Esophagus muscularis mucosa (tissue), 4 donors: ENCODE results near the gene TTC33. TPM values are rescaled to one million over a fixed set of nuclear protein-coding genes. Genes with fewer than 3 reads are reported as not detected.
"Not testable (repeated sequence)": the region's sequence is repeated elsewhere in the genome, so short reads cannot be mapped to it uniquely, and the experiment has no call there.

Experiments used
- DNase-seq: peaks from one replicate; pipeline ENCODE4 v3.0.0-alpha.2; 2017; ENCODE audit errors: extremely low spot score
- H3K27ac ChIP-seq, 4 donors: fragments of 200-600 bp; sonication (generic); replicated peaks in 1 of 4; 1 replicate in 3 of 4; 2 replicates in 1 of 4; pipeline ENCODE4 v1.5.1; 2016 to 2019; ENCODE audit warnings: mild to moderate bottlenecking in 1 of 4
- H3K27me3 ChIP-seq, 4 donors: fragments of 200-600 bp; sonication (generic); one replicate each; pipeline versions ENCODE4 v1.5.1 to v1.6.0; 2016 to 2019
- H3K36me3 ChIP-seq, 4 donors: fragments of 200-600 bp; sonication (generic); one replicate each; pipeline ENCODE4 v1.5.1; 2016 to 2019
- H3K4me1 ChIP-seq, 4 donors: fragments of 200-600 bp; sonication (generic); one replicate each; pipeline ENCODE4 v1.5.1; 2016 to 2019
- H3K4me3 ChIP-seq, 4 donors: fragments of 200-600 bp; sonication (generic); 1 replicate in 2 of 4; 2 replicates in 2 of 4; pipeline ENCODE4 v1.5.1; 2016 to 2019; ENCODE audit warnings: mild to moderate bottlenecking in 4 of 4, moderate library complexity in 1 of 4
- H3K9me3 ChIP-seq, 4 donors: fragments of 200-600 bp; sonication (generic); 1 replicate in 3 of 4; 2 replicates in 1 of 4; pipeline ENCODE4 v1.5.1; 2016 to 2019
- CTCF ChIP-seq, 3 experiments: fragments of 200-600 bp in 2 of 3; fragments of 450-650 bp in 1 of 3; sonication (generic) in 2 of 3; IDR thresholded peaks; one replicate each; pipeline ENCODE4 v1.5.1; 2017 to 2019; ENCODE audit warnings: antibody characterized with exemption in 3 of 3, mild to moderate bottlenecking in 2 of 3, moderate library complexity in 1 of 3
- EP300 ChIP-seq: sonication (generic); formaldehyde crosslinking; IDR thresholded peaks from one replicate; pipeline ENCODE4 v1.6.1; 2017; ENCODE audit warnings: antibody characterized with exemption
- POLR2A ChIP-seq: fragments of 450-650 bp; IDR thresholded peaks from one replicate; pipeline ENCODE4 v1.6.1; 2017; ENCODE audit warnings: antibody characterized with exemption, moderate library complexity, mild to moderate bottlenecking, low read depth
- POLR2AphosphoS5 ChIP-seq, 2 donors: sonication (generic); formaldehyde crosslinking; IDR thresholded peaks; one replicate each; pipeline ENCODE4 v1.6.1; 2017; ENCODE audit warnings: antibody characterized with exemption in 2 of 2
- WGBS: methylation state at CpG from one replicate; pipeline ENCODE4 v1.1.5; 2018; 5-methylcytosine and 5-hydroxymethylcytosine counted together
- intact Hi-C: fragments of 100-400 bp; cut with DNase I; formaldehyde crosslinking; loops from one replicate; pipeline ENCODE4 v1.15.1; 2023
- total RNA-seq, 4 donors: library from RNA; depleted of rRNA; stranded (reverse); fragments of >200 nt; gene quantifications; one replicate each; pipeline versions ENCODE4 v1.1.0 to v1.2.1, GENCODE V29; 2016

TTC33 gene
- total RNA-seq, 4 donors from 2014 or later, result 19.1 to 32.7 (median 24.0) TPM

DNA sequence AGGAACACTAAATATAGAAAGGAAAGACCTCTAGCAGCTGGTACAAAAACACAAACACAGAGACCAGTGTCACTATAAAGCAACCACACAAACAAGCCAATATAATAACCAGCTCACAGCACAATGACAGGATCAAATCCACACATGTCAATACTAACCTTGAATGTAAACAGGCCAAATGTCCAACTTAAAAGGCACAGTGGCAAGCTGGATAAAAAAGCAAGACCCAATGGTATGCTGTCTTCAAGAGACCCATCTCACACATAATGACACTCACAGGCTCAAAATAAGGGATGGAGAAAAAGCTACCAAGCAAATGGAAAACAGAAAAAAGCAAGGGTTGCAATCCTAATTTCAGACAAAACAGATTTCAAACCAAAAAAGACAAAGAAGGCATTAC is 53.7 kb downstream of the TTC33 start:
- H3K27me3 ChIP-seq, H3K4me3 ChIP-seq, H3K27ac ChIP-seq, H3K36me3 ChIP-seq, DNase-seq, intact Hi-C loops, H3K4me1 ChIP-seq: not testable (repeated sequence)
- peaks cover 0 to 25% (median 7%) of the 10 kb centered on the region in 4 donors for H3K9me3 ChIP-seq

- no peak overlapping the region for H3K27ac ChIP-seq
- H3K27me3 ChIP-seq, result no peaks in the 10 kb centered on the region
- H3K4me3 ChIP-seq, result no peak overlapping the region
- DNase-seq, result no peak
- intact Hi-C loops, result no loop called here
- peaks cover 0 to 19% (median 7%) of the 10 kb centered on the region in 4 donors for H3K9me3 ChIP-seq
- H3K4me1 ChIP-seq, result no peaks in the 10 kb centered on the region
- no peak for TF ChIP-seq POLR2A
- TF ChIP-seq CTCF (IDR thresholded peaks at IDR 0.05), result no peak
- no peak for TF ChIP-seq EP300
- TF ChIP-seq POLR2AphosphoS5 (IDR thresholded peaks at IDR 0.05), result no peak
- H3K36me3 ChIP-seq, result peaks cover 0 to 10% (median 3%) of the 10 kb centered on the region in 4 donors
- 88% methylated on average over 5 of the region's 5 CpGs for WGBS
These were observed 55.5 kb downstream of the TTC33 start for GRCh38 chr5:40700116-40700782.

DNA sequence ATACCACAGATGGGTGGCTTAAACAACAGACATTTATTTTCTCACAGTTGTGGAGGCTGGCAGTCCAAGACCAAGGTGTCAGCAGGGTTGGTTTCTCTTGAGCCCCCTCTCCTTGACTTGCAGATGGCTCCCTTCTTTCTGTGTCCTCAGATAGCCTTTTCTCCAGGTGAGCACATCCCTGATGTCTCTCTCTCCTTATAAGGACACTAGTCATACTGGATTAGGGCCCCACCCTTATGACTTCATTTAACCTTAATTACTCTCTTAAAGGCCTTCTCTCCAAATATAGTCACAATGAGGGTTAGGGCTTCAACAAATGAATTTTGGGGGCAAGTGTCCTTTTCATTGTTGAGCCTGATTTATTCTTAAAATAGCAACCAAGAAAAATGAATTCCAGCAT is 61.3 kb downstream of the TTC33 start:
- intact Hi-C loops, result no loop called here
- DNase-seq, result no peak
- Histone ChIP-seq H3K4me1 (peaks cover 6 to 12% (median 8%) of the 10 kb centered on the region in 4 donors), H3K27me3 (no peaks in the 10 kb centered on the region), H3K36me3 (peaks cover 0 to 31% (median 13%) of the 10 kb centered on the region in 4 donors), H3K4me3 (no peak overlapping the region), H3K27ac (no peak overlapping the region), H3K9me3 (no peaks in the 10 kb centered on the region)
- no peak for TF ChIP-seq EP300
- no peak for TF ChIP-seq POLR2A
- no peak for TF ChIP-seq POLR2AphosphoS5 (IDR thresholded peaks at IDR 0.05)
- TF ChIP-seq CTCF (IDR thresholded peaks at IDR 0.05), result no peak

DNA sequence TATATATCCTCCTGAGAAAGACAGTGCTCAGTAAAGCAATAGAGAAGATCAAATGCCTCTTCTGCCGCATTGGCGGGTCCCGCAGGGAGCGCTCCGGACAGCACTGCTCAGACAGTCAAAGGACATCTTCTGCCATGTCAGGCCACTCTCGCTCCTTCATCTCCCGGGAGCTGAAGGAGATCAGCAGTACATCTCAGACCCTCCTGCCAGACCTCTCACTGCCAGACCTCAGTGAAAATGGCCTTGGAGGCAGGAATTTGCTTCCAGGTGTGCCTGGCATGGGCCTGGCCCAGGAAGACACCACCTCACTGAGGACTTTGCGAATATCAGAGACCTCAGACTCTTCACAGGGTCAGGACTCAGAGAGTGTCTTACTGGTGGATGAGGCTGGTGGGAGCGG is 63.9 kb downstream of the TTC33 start:
- peaks cover 14 to 33% (median 26%) of the 10 kb centered on the region in 4 donors for H3K4me1 ChIP-seq
- H3K27ac ChIP-seq, result no peak overlapping the region
- H3K27me3 ChIP-seq, result no peaks in the 10 kb centered on the region
- H3K36me3 ChIP-seq, result peaks cover 0 to 31% (median 13%) of the 10 kb centered on the region in 4 donors
- no peak overlapping the region for H3K4me3 ChIP-seq
- WGBS, result 93% methylated on average over 8 of the region's 9 CpGs
- DNase-seq, result no peak
- TF ChIP-seq POLR2AphosphoS5 (IDR thresholded peaks at IDR 0.05) (no peak), POLR2A (no peak), EP300 (no peak), CTCF (IDR thresholded peaks at IDR 0.05) (no peak)
- H3K9me3 ChIP-seq, result no peaks in the 10 kb centered on the region
- intact Hi-C loops, result no loop called here

DNA sequence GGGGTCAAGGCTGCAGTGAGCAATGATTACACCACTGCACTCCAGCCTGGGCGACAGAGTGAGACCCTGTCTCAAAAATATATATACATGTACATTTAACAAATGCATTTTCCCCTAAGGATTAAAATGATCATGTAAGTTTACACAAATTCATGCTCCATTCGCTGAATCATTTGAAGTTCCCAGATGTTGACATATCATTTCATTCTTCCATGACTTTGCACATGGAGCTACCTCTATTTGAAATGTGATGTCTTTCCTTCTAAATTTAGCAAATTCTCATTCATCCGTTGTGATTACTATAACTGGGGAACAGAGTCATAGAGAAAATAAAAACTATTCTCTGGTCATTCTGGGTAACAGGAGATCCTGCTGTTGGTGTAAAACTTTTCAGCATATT is 65.5 kb downstream of the TTC33 start:
- peaks cover 0 to 31% (median 13%) of the 10 kb centered on the region in 4 donors for H3K36me3 ChIP-seq
- H3K4me1 ChIP-seq, result peaks cover 14 to 42% (median 39%) of the 10 kb centered on the region in 4 donors

More for the DNA sequence above, 65.5 kb downstream of the TTC33 start:
- 63% methylated on average over 3 of the region's 3 CpGs for WGBS
- no peak for DNase-seq
- intact Hi-C loops, result no loop called here
- Histone ChIP-seq H3K9me3 (no peaks in the 10 kb centered on the region), H3K27ac (peak overlapping the region in 1 of 4 donors; percentile 86), H3K27me3 (no peaks in the 10 kb centered on the region), H3K4me3 (no peak overlapping the region)
- no peak for TF ChIP-seq POLR2AphosphoS5 (IDR thresholded peaks at IDR 0.05)
- TF ChIP-seq EP300, result no peak
- no peak for TF ChIP-seq POLR2A
- no peak for TF ChIP-seq CTCF (IDR thresholded peaks at IDR 0.05)
